Hepatocyte (in vitro differentiated cells): ENCODE data around the gene WFDC1. TPM values are rescaled to one million over a fixed set of nuclear protein-coding genes. Genes with fewer than 3 reads are reported as not detected.

ENCODE experiments used
- DNase-seq: peaks from one replicate; pipeline ENCODE4 v3.0.0-alpha.2; 2016; ENCODE audit warnings: low spot score
- H2AFZ ChIP-seq: fragments of 200-600 bp; sonication (generic); 2 replicates; pipeline ENCODE4 v1.6.0; 2016; ENCODE audit warnings: antibody characterized with exemption, mild to moderate bottlenecking
- H3K27ac ChIP-seq: fragments of 200-600 bp; sonication (generic); 2 replicates; pipeline ENCODE4 v1.5.1; 2016; ENCODE audit warnings: mild to moderate bottlenecking
- H3K27me3 ChIP-seq: fragments of 200-600 bp; sonication (generic); 2 replicates; pipeline ENCODE4 v1.6.1; 2016
- H3K36me3 ChIP-seq: fragments of 200-600 bp; sonication (generic); replicated peaks from 2 replicates; pipeline ENCODE4 v1.5.1; 2016; ENCODE audit warnings: low read depth; ENCODE audit not compliant: insufficient read depth
- H3K4me1 ChIP-seq: fragments of 200-600 bp; sonication (generic); 2 replicates; pipeline ENCODE4 v1.5.1; 2016; ENCODE audit warnings: mild to moderate bottlenecking, moderate library complexity; ENCODE audit not compliant: insufficient read depth
- H3K4me2 ChIP-seq: fragments of 200-600 bp; sonication (generic); 2 replicates; pipeline ENCODE4 v1.6.0; 2016
- H3K4me3 ChIP-seq: fragments of 200-600 bp; sonication (generic); 2 replicates; pipeline ENCODE4 v1.5.1; 2016; ENCODE audit warnings: mild to moderate bottlenecking
- H3K79me2 ChIP-seq: fragments of 200-600 bp; sonication (generic); 2 replicates; pipeline ENCODE4 v1.6.0; 2017; ENCODE audit warnings: mild to moderate bottlenecking
- H3K9me2 ChIP-seq: fragments of 200-600 bp; sonication (generic); replicated peaks from 2 replicates; pipeline ENCODE4 v1.6.0; 2017; ENCODE audit warnings: mild to moderate bottlenecking; ENCODE audit not compliant: insufficient read depth
- H3K9me3 ChIP-seq: fragments of 200-600 bp; sonication (generic); 2 replicates; pipeline ENCODE4 v1.5.1; 2016; ENCODE audit warnings: low read depth, mild to moderate bottlenecking
- H4K20me1 ChIP-seq: fragments of 200-600 bp; sonication (generic); 2 replicates; pipeline ENCODE4 v1.6.0; 2016; ENCODE audit warnings: mild to moderate bottlenecking; ENCODE audit not compliant: insufficient read depth, poor library complexity, severe bottlenecking
- CTCF ChIP-seq: fragments of 200-600 bp; sonication (generic); IDR thresholded peaks from 2 replicates; pipeline ENCODE4 v1.5.1; 2016; ENCODE audit warnings: antibody characterized with exemption, mild to moderate bottlenecking; ENCODE audit not compliant: poor library complexity
- EZH2 ChIP-seq: fragments of 200-600 bp; sonication (generic); IDR thresholded peaks from 2 replicates; pipeline ENCODE4 v1.6.1; 2016; ENCODE audit warnings: antibody characterized with exemption, mild to moderate bottlenecking, borderline replicate concordance
- EZH2phosphoT487 ChIP-seq: fragments of 200-600 bp; sonication (generic); IDR thresholded peaks from one replicate; pipeline ENCODE4 v1.6.1; 2018; ENCODE audit warnings: antibody characterized with exemption, mild to moderate bottlenecking, low read depth, moderate library complexity; ENCODE audit not compliant: unreplicated experiment, severe bottlenecking
- WGBS: methylation state at CpG from one replicate; pipeline ENCODE4 v1.1.6; 2016; ENCODE audit warnings: low lambda C conversion rate; ENCODE audit errors: missing lambda C conversion rate; 5-methylcytosine and 5-hydroxymethylcytosine counted together
- polyA plus RNA-seq: library from polyadenylated mRNA; unstranded; fragments of >200 nt; fragmentation: Nextera tagmentation; extraction: Ambion mirVana; gene quantifications from 2 replicates; pipeline ENCODE4 v1.2.1, GENCODE V29; 2016
- total RNA-seq: library from RNA; depleted of rRNA; stranded (reverse); fragments of >200 nt; gene quantifications from 2 replicates; pipeline ENCODE4 v1.2.3, GENCODE V29; 2014

WFDC1 gene
- total and polyA plus RNA-seq, 2 experiments from 2014 or later, result 12.9 to 16.9 TPM

GRCh38 chr16:84361546-84361945, 66.9 kb downstream of the WFDC1 start:
- DNase-seq, result no peak
- 98% methylated on average over 5 of the region's 5 CpGs for WGBS
- no peaks in the 10 kb centered on the region for H3K9me3 ChIP-seq
- peaks cover 3% of the 10 kb centered on the region for H3K27me3 ChIP-seq
- no peaks in the 10 kb centered on the region for H3K79me2 ChIP-seq
- H3K4me2 ChIP-seq, result no peak overlapping the region
- H3K9me2 ChIP-seq, result no peaks in the 10 kb centered on the region
- TF ChIP-seq EZH2phosphoT487 (no peak), EZH2 (no peak), CTCF (no peak)
- peaks cover 11% of the 10 kb centered on the region for H3K4me1 ChIP-seq
- no peak overlapping the region for H3K4me3 ChIP-seq
- H3K36me3 ChIP-seq, result no peaks in the 10 kb centered on the region
- H2AFZ ChIP-seq, result no peak overlapping the region
- no peaks in the 10 kb centered on the region for H4K20me1 ChIP-seq
- H3K27ac ChIP-seq, result no peak overlapping the region

DNA sequence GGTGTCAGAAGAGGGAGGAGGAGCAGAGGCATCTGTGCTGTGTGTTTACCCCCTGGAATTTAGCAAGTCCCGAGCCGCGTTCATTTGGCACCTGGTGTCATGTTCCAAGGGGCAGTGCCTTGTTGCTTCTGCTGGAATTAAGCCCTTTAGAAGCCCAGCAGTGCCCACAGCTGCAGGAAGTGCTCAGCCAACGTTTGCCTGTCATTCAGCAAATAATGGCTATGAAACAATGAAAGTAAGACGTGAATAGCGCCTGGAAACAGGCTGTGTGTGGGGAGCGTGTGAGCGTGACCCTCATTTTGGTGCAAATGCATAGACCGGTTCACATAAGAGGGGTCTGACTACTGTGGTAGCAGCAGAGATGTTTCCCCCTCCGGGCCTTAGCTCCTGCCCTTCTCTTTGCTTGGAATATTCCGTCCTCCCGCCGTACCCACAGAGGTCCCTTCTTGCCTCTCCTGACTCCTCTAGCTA, 67.8 kb downstream of the WFDC1 start:
- H3K27ac ChIP-seq, result no peak overlapping the region
- peaks cover 13% of the 10 kb centered on the region for H3K27me3 ChIP-seq
- H4K20me1 ChIP-seq, result no peaks in the 10 kb centered on the region
- H3K79me2 ChIP-seq, result no peaks in the 10 kb centered on the region
- no peak overlapping the region for H3K4me2 ChIP-seq
- H3K4me3 ChIP-seq, result no peak overlapping the region
- peaks cover 7% of the 10 kb centered on the region for H3K4me1 ChIP-seq
- no peak for TF ChIP-seq CTCF
- no peak for TF ChIP-seq EZH2phosphoT487
- no peak for TF ChIP-seq EZH2
- H3K9me3 ChIP-seq, result no peaks in the 10 kb centered on the region
- no peaks in the 10 kb centered on the region for H3K36me3 ChIP-seq
- H2AFZ ChIP-seq, result no peak overlapping the region
- H3K9me2 ChIP-seq, result no peaks in the 10 kb centered on the region
- no peak for DNase-seq
- 66% methylated on average over 13 of the region's 13 CpGs for WGBS

DNA sequence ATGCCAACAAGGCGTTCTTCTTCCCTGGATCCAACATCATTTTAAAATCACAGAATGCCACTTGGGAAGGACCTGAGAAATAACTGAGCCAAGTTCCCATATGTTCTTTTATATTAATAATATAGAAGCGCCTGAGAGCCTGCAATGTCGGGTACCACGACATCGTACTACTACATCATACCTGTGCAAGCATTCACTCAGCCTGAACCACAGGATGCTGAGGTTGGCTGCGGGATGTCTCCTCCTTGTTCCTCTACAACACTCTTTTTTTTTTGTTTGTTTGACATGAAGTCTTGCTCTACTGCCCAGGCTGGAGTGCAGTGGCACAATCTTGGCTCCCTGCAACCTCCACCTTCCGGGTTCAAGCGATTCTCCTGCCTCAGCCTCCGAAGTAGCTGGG, 71.5 kb downstream of the WFDC1 start:
- TF ChIP-seq EZH2 (no peak), EZH2phosphoT487 (no peak), CTCF (no peak)
- no peak for DNase-seq
- H3K4me2 ChIP-seq, result no peak overlapping the region
- no peak overlapping the region for H2AFZ ChIP-seq
- no peaks in the 10 kb centered on the region for H3K79me2 ChIP-seq
- H3K4me3 ChIP-seq, result no peak overlapping the region
- H3K9me3 ChIP-seq, result no peaks in the 10 kb centered on the region
- no peaks in the 10 kb centered on the region for H4K20me1 ChIP-seq
- no peak overlapping the region for H3K27ac ChIP-seq
- peaks cover 32% of the 10 kb centered on the region for H3K27me3 ChIP-seq
- WGBS, result 87% methylated on average over 9 of the region's 9 CpGs
- peaks cover 4% of the 10 kb centered on the region for H3K4me1 ChIP-seq
- H3K9me2 ChIP-seq, result no peaks in the 10 kb centered on the region
- no peaks in the 10 kb centered on the region for H3K36me3 ChIP-seq

DNA sequence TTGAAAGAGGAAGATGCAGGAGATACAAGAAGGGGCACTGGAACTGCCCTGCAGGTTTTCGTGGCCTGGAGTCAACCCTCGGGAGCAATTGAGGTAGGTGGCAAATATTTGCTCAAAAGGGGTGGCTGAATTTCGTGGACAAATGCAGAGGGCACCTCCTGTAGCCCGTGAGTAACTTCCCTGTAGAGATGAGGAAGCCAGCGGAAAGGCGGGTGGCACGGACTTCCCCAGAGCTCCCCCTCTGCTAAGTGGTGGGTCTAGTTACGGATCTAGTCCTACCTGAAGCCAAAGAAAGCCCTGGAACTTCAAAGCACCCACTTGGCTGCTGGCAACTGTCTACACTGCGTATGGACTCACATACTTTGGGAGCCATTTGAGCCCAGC, 72.6 kb downstream of the WFDC1 start:
- no peak for DNase-seq
- Histone ChIP-seq H3K9me2 (no peaks in the 10 kb centered on the region), H3K27me3 (peaks cover 32% of the 10 kb centered on the region), H3K4me1 (peaks cover 4% of the 10 kb centered on the region), H3K79me2 (no peaks in the 10 kb centered on the region), H2AFZ (no peak overlapping the region), H3K36me3 (no peaks in the 10 kb centered on the region), H3K9me3 (no peaks in the 10 kb centered on the region), H3K4me2 (no peak overlapping the region), H3K27ac (no peak overlapping the region), H3K4me3 (no peak overlapping the region), H4K20me1 (no peaks in the 10 kb centered on the region)
- WGBS, result 78% methylated on average over 9 of the region's 9 CpGs
- TF ChIP-seq EZH2, result no peak
- no peak for TF ChIP-seq EZH2phosphoT487
- TF ChIP-seq CTCF, result no peak
